GM21576 (cell line): ENCODE data around the gene VMAC.

Experiments
- ATAC-seq: cut with Tn5 transposase; IDR thresholded peaks from one replicate; pipeline ENCODE4 v1.9.1; 2021; ENCODE audit warnings: mild to moderate bottlenecking, moderate library complexity; ENCODE audit not compliant: unreplicated experiment

The VMAC gene

GRCh38 chr19:5927441-5927821 is 22.8 kb downstream of the VMAC start:
- peak; percentile 72 for ATAC-seq

- no peak for ATAC-seq
Measured at GRCh38 chr19:5929179-5929578, 24.5 kb downstream of the VMAC start.

DNA sequence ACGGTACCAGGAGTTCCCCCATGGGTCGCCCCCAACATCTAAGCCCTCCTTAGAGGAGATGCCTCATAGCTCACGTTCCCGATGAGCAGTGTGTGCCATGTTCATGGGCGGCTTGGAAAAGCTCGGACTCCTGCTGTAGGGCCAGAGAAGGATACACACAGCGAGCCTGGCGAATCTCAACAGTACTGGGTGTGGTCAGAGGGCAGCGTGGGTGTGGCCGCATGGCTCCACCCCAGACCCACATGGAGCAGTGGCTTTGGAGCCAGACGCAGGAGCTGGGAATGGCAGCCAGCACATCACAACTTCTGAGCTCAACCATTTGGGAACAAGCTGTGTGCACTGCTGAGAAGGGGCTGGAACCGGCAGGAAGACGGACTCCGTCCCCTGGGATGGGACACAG is 25.0 kb downstream of the VMAC start:
- ATAC-seq: no peak

- ATAC-seq: no peak
Measured at GRCh38 chr19:5931251-5931650, 26.6 kb downstream of the VMAC start.

GRCh38 chr19:5932146-5932545 is 27.5 kb downstream of the VMAC start:
- ATAC-seq: no peak

DNA sequence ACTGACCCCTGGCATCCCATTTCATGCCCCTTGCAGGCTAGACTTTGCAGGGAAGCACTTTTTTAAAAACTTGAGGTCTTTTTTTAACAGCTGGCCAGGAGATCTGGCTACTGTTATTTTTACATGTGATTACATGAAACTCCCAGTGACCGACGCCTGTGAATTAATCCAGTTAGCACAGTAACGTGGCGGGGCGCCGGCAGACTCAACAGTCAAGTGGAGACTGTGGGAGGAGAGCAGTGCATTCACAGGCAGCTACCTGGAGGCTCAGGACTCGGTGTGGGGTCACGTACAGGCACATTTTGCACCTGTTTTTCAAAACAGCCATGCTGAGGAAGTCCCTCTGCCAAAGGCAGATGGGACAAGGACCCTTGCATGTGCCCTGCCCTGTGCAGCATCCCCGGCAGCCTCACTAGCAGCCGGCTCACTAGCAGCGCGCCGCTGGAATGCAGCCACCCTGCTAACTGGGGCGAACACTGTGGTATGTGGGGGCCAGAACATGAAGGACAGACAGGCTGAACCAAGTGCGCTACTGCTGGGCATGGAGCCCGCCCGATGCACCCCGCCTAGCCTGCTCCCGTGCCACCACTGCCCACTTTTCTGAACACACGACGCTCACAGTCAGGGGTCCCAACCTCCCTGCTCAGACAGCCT is 28.1 kb downstream of the VMAC start:
- ATAC-seq: no peak

GRCh38 chr19:5933391-5934068 is 28.9 kb downstream of the VMAC start:
- ATAC-seq: no peak

DNA sequence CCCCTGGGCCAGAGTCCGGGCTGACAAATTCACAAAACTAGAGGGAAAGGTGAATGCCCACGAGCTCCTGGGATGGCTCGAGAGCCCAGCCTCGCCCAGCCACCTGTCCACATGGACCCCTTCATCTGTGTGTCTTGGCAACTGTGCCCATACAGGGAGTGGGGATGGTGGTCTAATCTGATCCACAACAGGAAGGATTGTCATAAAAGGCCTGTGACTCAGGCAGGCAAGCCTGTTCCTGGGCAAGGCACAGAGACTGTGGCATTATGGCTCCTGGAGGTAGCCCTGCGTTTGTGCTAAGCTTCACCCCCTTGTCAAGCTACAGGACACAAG is 29.4 kb downstream of the VMAC start:
- ATAC-seq: no peak

DNA sequence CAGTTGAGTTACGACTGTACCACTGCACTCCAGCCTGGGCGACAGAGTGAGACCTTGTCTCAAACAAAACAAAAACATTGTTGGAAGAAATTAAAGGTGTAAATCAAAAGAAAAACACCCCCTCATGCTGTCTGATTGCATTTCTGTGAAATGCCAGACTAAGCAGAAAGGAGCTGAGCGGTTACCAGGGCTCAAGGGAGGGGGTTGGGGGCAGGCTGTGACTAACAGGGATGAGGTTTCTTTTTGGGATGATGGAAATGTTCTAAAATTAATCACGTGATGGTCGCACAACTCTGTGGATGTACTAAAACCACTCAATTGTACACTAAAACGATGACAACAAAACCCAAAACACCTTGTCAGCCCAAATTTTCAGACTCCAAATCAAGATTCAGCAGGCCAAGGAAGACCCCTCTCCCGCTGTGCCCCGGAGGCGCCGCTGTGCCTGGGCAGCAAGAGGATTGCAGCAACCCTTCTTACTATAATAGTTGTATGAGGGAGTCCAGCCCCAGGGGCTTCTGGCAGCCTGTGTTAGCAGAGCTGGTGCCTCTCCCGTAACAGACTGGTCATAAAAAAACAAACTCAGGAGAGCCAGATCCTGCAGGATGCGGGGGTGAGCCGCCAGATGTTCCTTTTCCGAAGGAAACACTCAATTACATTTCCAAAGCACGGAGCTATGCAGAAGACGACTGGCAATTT is 30.3 kb downstream of the VMAC start:
- no peak for ATAC-seq

- ATAC-seq: no peak
Measured at GRCh38 chr19:5935473-5936291, 31.0 kb downstream of the VMAC start.

- ATAC-seq: no peak
Measured at GRCh38 chr19:5936292-5936592, 31.6 kb downstream of the VMAC start.

DNA sequence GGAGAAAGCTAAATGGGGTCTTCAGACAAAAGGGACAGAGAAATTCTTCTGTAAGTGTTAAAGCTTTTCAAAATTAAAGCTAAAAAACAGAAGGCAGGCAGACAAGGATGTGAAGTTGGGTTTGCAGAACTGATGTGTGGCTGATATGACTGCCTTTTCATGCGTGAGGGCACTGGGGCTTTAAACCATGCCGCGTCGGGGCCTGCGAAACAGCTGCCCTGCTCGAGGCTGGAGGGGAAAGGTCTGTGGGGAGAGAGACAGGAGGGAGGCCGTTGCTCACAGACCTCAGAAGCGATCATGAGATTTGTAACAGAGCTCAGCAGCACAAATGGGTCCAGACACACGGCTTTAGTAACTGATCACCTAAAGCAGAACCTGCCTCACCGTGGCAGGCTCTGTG is 32.9 kb downstream of the VMAC start:
- ATAC-seq: no peak

GRCh38 chr19:5940260-5941208 is 35.9 kb downstream of the VMAC start:
- no peak for ATAC-seq

DNA sequence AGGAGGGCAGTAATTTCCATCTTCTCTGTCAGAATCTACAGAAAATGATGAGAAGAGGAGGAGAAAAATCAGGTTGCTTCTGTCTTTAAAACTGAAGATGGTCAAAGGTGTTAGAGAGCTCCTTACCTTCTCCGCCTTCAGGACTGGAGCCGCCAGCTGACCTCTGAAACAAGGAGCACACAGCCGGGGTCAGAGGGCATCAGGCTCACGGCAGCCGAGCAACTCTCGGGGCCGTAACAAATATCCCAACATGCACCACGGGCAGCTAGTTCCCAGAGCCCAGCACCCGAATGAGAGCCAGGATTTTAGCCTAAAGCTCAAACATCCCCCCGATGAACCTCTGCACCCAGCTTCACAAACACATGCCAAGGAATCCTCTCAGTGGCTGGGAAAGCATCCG is 37.0 kb downstream of the VMAC start:
- no peak for ATAC-seq

DNA sequence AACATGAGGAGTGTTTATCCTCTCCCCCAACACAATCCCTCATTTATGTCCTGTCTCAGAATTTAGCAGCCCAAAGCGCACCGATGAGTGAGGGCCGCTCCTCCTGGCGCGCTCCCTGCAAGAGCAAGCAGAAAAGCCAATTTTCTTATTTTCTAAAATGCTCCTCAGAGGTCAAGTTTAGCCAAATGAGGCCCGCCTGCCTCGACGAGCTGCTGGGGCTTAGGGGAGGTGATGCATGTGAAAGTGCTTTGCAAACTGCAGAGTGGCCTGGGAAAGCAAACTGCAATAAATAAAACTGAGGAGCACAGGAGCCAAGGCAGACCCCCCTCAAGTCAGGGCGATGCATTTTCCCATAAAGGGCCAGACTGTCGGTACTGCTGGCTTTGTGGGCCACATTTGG is 38.4 kb downstream of the VMAC start:
- no peak for ATAC-seq

DNA sequence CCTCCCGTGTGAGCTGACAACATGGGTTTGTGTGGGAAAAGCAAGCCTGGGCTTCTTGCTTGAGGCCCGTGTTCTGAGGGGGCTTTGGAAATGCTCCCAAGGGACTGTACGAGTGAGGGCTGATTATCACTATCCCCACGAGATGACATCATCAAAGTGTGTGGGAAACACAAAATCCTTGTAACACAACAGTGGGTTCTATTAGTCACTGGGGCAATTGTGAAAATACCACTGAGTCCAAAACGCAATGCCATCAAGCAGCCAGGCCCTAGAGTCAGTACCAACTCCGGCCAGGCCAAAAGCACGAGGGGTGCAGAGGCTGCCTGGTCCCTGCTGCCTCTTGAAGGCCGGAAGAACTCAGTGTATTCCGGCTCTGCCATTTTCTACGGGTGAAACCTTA is 39.0 kb downstream of the VMAC start:
- ATAC-seq: no peak

DNA sequence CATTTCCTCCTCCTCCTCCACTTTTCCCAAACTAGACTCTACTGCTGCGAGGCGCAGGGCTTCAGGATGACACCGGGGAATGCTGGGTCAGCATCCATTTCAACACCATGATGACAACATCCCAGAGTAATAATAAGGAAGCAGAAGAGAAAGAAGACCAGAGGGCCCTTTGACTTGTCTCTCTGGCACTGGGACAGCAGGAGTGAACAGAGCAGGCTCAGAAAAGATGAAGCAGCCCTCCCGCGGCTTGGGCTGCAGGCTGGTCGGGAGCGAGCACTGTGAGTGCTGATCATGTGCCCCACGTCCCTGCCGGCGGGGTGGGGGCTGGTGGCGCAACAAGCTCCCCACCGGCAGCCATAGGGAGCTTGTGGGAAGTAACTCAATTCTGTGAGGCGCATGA is 42.8 kb downstream of the VMAC start:
- no peak for ATAC-seq

- ATAC-seq: no peak
Measured at GRCh38 chr19:5948752-5949564, 44.3 kb downstream of the VMAC start.

- ATAC-seq: no peak
Measured at GRCh38 chr19:5949792-5950305, 45.2 kb downstream of the VMAC start.

GRCh38 chr19:5950741-5951140 is 46.1 kb downstream of the VMAC start:
- no peak for ATAC-seq
